ENCODE data around the gene FAM78A.

Gene FAM78A

GRCh38 chr9:131276094-131276888 is at the start of gene FAM78A:
TSS of gene FAM78A (minus strand) at chr9:131276510. CDS start at chr9:131276179, 331 bp downstream.
- DNase-seq, result no peak

GRCh38 chr9:131324736-131325679 is 48.7 kb upstream of the FAM78A start:
- DNase-seq, result no peak

- no peak for DNase-seq
These were observed 47.3 kb upstream of the FAM78A start for GRCh38 chr9:131323629-131324028.

- DNase-seq, result no peak
These were observed 43.8 kb upstream of the FAM78A start for GRCh38 chr9:131320031-131320685.

GRCh38 chr9:131319486-131319885 is 43.2 kb upstream of the FAM78A start:
- no peak for DNase-seq

GRCh38 chr9:131318231-131319085 is 42.1 kb upstream of the FAM78A start:
- no peak for DNase-seq

- no peak for DNase-seq
These were observed 36.8 kb upstream of the FAM78A start for GRCh38 chr9:131312822-131313770.

- DNase-seq, result no peak
These were observed 35.9 kb upstream of the FAM78A start for GRCh38 chr9:131312246-131312645.

- no peak for DNase-seq
These were observed 34.7 kb upstream of the FAM78A start for GRCh38 chr9:131310833-131311554.

GRCh38 chr9:131309530-131310276 is 33.4 kb upstream of the FAM78A start:
- no peak for DNase-seq

- DNase-seq, result no peak
These were observed 32.7 kb upstream of the FAM78A start for GRCh38 chr9:131308906-131309529.

- no peak for DNase-seq
These were observed 32.1 kb upstream of the FAM78A start for GRCh38 chr9:131308452-131308851.

GRCh38 chr9:131307974-131308373 is 31.7 kb upstream of the FAM78A start:
- no peak for DNase-seq

- DNase-seq, result no peak
These were observed 30.2 kb upstream of the FAM78A start for GRCh38 chr9:131306397-131307004.

GRCh38 chr9:131304676-131305355 is 28.5 kb upstream of the FAM78A start:
- DNase-seq, result no peak

- no peak for DNase-seq
These were observed 27.3 kb upstream of the FAM78A start for GRCh38 chr9:131303381-131304321.

All from NCI-H1092 (cell line).